ENCODE measurements around the gene LBH. TPM values are rescaled to one million over a fixed set of nuclear protein-coding genes. Genes with fewer than 3 reads are reported as not detected.

Gene LBH
- total and polyA plus RNA-seq, 4 experiments from 2014 or later = 119 to 364 (median 236) TPM

- Mint-ChIP-seq H3K27ac (peak overlapping the region in 1 of 7 donors; percentile 99), H3K4me1 (peaks cover 41 to 57% (median 50%) of the 10 kb centered on the region in 4 donors), H3K9me3 (no peaks in the 10 kb centered on the region), H3K27me3 (no peaks in the 10 kb centered on the region), H3K4me3 (no peak overlapping the region), H3K36me3 (peaks cover 0 to 2% of the 10 kb centered on the region in 2 donors)
- intact Hi-C loops (cut with micrococcal nuclease) = no loop called here
- CTCF ChIA-PET (ENCODE audit: partially characterized antibody) = interaction anchor here (0.8 to 2.5 kb wide), 7 partner anchors 13 to 490 kb away, joined by 3 to 16 read pairs (median 3); no protein-coding TSS in a partner anchor
- DNase-seq = no peak
- H3K4me3 ChIP-seq (ENCODE audit: low read length in 2 of 2) = no peak overlapping the region
- peaks cover 49% of the 10 kb centered on the region for H3K4me1 ChIP-seq (ENCODE audit: insufficient read depth, low read length)
- H3K27ac ChIP-seq (ENCODE audit: low read depth, low read length) = peak overlapping the region; percentile 95
- no peaks in the 10 kb centered on the region for H3K27me3 ChIP-seq (ENCODE audit: insufficient read depth, low read length)
- H3K9me3 ChIP-seq (ENCODE audit: control insufficient read depth in 1 of 2, low read length in 2 of 2) = no peaks in the 10 kb centered on the region
- no peaks in the 10 kb centered on the region for H3K36me3 ChIP-seq (ENCODE audit: insufficient read depth, low read length)
- POLR2A ChIA-PET (ENCODE audit: partially characterized antibody) = interaction anchor here (0.5 to 14.7 kb wide), 6 partner anchors 11 to 395 kb away, joined by 3 to 226 read pairs (median 29); partner anchors contain the start of gene LBH
Measured at GRCh38 chr2:30221531-30221930, 9.8 kb upstream of the LBH start.

GRCh38 chr2:30222031-30222430, 9.3 kb upstream of the LBH start:
- ChIA-PET POLR2A (ENCODE audit: partially characterized antibody) (interaction anchor here (0.6 to 14.7 kb wide), 7 partner anchors 11 to 394 kb away, joined by 3 to 226 read pairs (median 53); partner anchors contain the start of genes LBH and YPEL5), CTCF (ENCODE audit: partially characterized antibody) (interaction anchor here (1.0 to 9.4 kb wide), 7 partner anchors 13 to 489 kb away, joined by 3 to 78 read pairs (median 3); no protein-coding TSS in a partner anchor)
- peak overlapping the region; percentile 58 to 100 (median 96) for H3K27ac Mint-ChIP-seq
- Histone ChIP-seq H3K36me3 (ENCODE audit: insufficient read depth, low read length) (no peaks in the 10 kb centered on the region), H3K27ac (ENCODE audit: low read depth, low read length) (peak overlapping the region; percentile 95), H3K4me3 (ENCODE audit: low read length in 2 of 2) (no peak overlapping the region), H3K27me3 (ENCODE audit: insufficient read depth, low read length) (no peaks in the 10 kb centered on the region), H3K9me3 (ENCODE audit: control insufficient read depth in 1 of 2, low read length in 2 of 2) (no peaks in the 10 kb centered on the region), H3K4me1 (ENCODE audit: insufficient read depth, low read length) (peaks cover 54% of the 10 kb centered on the region)
- H3K27me3 Mint-ChIP-seq = no peaks in the 10 kb centered on the region
- H3K9me3 Mint-ChIP-seq = no peaks in the 10 kb centered on the region
- intact Hi-C loops (cut with micrococcal nuclease) = no loop called here
- H3K4me1 Mint-ChIP-seq = peaks cover 44 to 62% (median 54%) of the 10 kb centered on the region in 4 donors
- peaks cover 0 to 2% of the 10 kb centered on the region in 2 donors for H3K36me3 Mint-ChIP-seq
- no peak for DNase-seq
- H3K4me3 Mint-ChIP-seq = peak overlapping the region in 3 of 8 donors; percentile 47 to 60 (median 48)

GRCh38 chr2:30222636-30223360, 8.5 kb upstream of the LBH start:
- intact Hi-C loops (cut with micrococcal nuclease) = no loop called here
- CTCF ChIA-PET (ENCODE audit: partially characterized antibody) = interaction anchor here (0.8 to 19.3 kb wide), 9 partner anchors 10 to 489 kb away, joined by 3 to 296 read pairs (median 5); no protein-coding TSS in a partner anchor

GRCh38 chr2:30223413-30223874, 7.9 kb upstream of the LBH start:
- Histone ChIP-seq H3K9me3 (ENCODE audit: control insufficient read depth in 1 of 2, low read length in 2 of 2) (no peaks in the 10 kb centered on the region), H3K4me1 (ENCODE audit: insufficient read depth, low read length) (peaks cover 66% of the 10 kb centered on the region), H3K27ac (ENCODE audit: low read depth, low read length) (peak overlapping the region; percentile 95), H3K36me3 (ENCODE audit: insufficient read depth, low read length) (no peaks in the 10 kb centered on the region), H3K4me3 (ENCODE audit: low read length in 2 of 2) (peak overlapping the region in 1 of 2 donors; percentile 30), H3K27me3 (ENCODE audit: insufficient read depth, low read length) (no peaks in the 10 kb centered on the region)
- ChIA-PET POLR2A (ENCODE audit: partially characterized antibody) (interaction anchor here (0.6 to 14.7 kb wide), 12 partner anchors 12 to 1610 kb away, joined by 3 to 226 read pairs (median 7); partner anchors contain the start of genes LBH and YPEL5), CTCF (ENCODE audit: partially characterized antibody) (interaction anchor here (0.7 to 19.3 kb wide), 11 partner anchors 9 to 488 kb away, joined by 3 to 296 read pairs (median 10); no protein-coding TSS in a partner anchor)
- H3K27ac Mint-ChIP-seq = peak overlapping the region; percentile 96 to 100 (median 99)
- peaks cover 51 to 74% (median 60%) of the 10 kb centered on the region in 4 donors for H3K4me1 Mint-ChIP-seq
- peak in 2 of 5 donors; percentile 38 to 66 for DNase-seq
- H3K9me3 Mint-ChIP-seq = no peaks in the 10 kb centered on the region
- no peaks in the 10 kb centered on the region for H3K27me3 Mint-ChIP-seq
- intact Hi-C loops (cut with micrococcal nuclease) = no loop called here
- peaks cover 0 to 2% of the 10 kb centered on the region in 2 donors for H3K36me3 Mint-ChIP-seq
- H3K4me3 Mint-ChIP-seq = peak overlapping the region; percentile 12 to 94 (median 64)

More at GRCh38 chr2:30222636-30223360, 8.5 kb upstream of the LBH start:
- peak overlapping the region; percentile 96 to 100 (median 99) for H3K27ac Mint-ChIP-seq
- H3K36me3 Mint-ChIP-seq = peaks cover 0 to 2% of the 10 kb centered on the region in 2 donors
- DNase-seq = no peak
- Histone ChIP-seq H3K27ac (ENCODE audit: low read depth, low read length) (peak overlapping the region; percentile 95), H3K9me3 (ENCODE audit: control insufficient read depth in 1 of 2, low read length in 2 of 2) (no peaks in the 10 kb centered on the region), H3K4me1 (ENCODE audit: insufficient read depth, low read length) (peaks cover 62% of the 10 kb centered on the region), H3K36me3 (ENCODE audit: insufficient read depth, low read length) (no peaks in the 10 kb centered on the region), H3K27me3 (ENCODE audit: insufficient read depth, low read length) (no peaks in the 10 kb centered on the region), H3K4me3 (ENCODE audit: low read length in 2 of 2) (no peak overlapping the region)
- no peaks in the 10 kb centered on the region for H3K27me3 Mint-ChIP-seq
- no peaks in the 10 kb centered on the region for H3K9me3 Mint-ChIP-seq
- H3K4me3 Mint-ChIP-seq = peak overlapping the region in 6 of 8 donors; percentile 48 to 94 (median 78)
- POLR2A ChIA-PET (ENCODE audit: partially characterized antibody) = interaction anchor here (0.6 to 14.7 kb wide), 9 partner anchors 12 to 218 kb away, joined by 3 to 226 read pairs (median 12); partner anchors contain the start of genes LBH and YPEL5
- peaks cover 49 to 68% (median 58%) of the 10 kb centered on the region in 4 donors for H3K4me1 Mint-ChIP-seq

GRCh38 chr2:30224151-30224550, 7.2 kb upstream of the LBH start:
- Histone ChIP-seq H3K4me1 (ENCODE audit: insufficient read depth, low read length) (peaks cover 66% of the 10 kb centered on the region), H3K36me3 (ENCODE audit: insufficient read depth, low read length) (no peaks in the 10 kb centered on the region), H3K27ac (ENCODE audit: low read depth, low read length) (peak overlapping the region; percentile 95), H3K4me3 (ENCODE audit: low read length in 2 of 2) (peak overlapping the region in 1 of 2 donors; percentile 30), H3K9me3 (ENCODE audit: control insufficient read depth in 1 of 2, low read length in 2 of 2) (no peaks in the 10 kb centered on the region), H3K27me3 (ENCODE audit: insufficient read depth, low read length) (no peaks in the 10 kb centered on the region)
- H3K4me1 Mint-ChIP-seq = peaks cover 51 to 77% (median 62%) of the 10 kb centered on the region in 4 donors
- H3K4me3 Mint-ChIP-seq = peak overlapping the region in 7 of 8 donors; percentile 48 to 98 (median 88)
- CTCF ChIA-PET (ENCODE audit: partially characterized antibody) = interaction anchor here (0.5 to 19.3 kb wide), 11 partner anchors 9 to 486 kb away, joined by 3 to 296 read pairs (median 4); no protein-coding TSS in a partner anchor
- POLR2A ChIA-PET (ENCODE audit: partially characterized antibody) = interaction anchor here (0.6 to 14.7 kb wide), 12 partner anchors 11 to 1611 kb away, joined by 3 to 226 read pairs (median 7); partner anchors contain the start of genes LBH and YPEL5
- intact Hi-C loops (cut with micrococcal nuclease) = no loop called here
- H3K36me3 Mint-ChIP-seq = peaks cover 0 to 2% of the 10 kb centered on the region in 2 donors
- H3K27me3 Mint-ChIP-seq = no peaks in the 10 kb centered on the region
- peak overlapping the region; percentile 96 to 100 (median 99) for H3K27ac Mint-ChIP-seq
- no peaks in the 10 kb centered on the region for H3K9me3 Mint-ChIP-seq
- no peak for DNase-seq

GRCh38 chr2:30225131-30225762, 6.1 kb upstream of the LBH start:
- intact Hi-C loops (cut with micrococcal nuclease) = loop anchor here (1.0 kb wide), 2 partner anchors 9 to 17 kb away; no protein-coding TSS in a partner anchor
- CTCF ChIA-PET (ENCODE audit: partially characterized antibody) = interaction anchor here (1.0 to 19.3 kb wide), 14 partner anchors 8 to 486 kb away, joined by 3 to 296 read pairs (median 6); partner anchors contain the start of gene YPEL5
- Histone ChIP-seq H3K36me3 (ENCODE audit: insufficient read depth, low read length) (no peaks in the 10 kb centered on the region), H3K27me3 (ENCODE audit: insufficient read depth, low read length) (no peaks in the 10 kb centered on the region), H3K4me1 (ENCODE audit: insufficient read depth, low read length) (peaks cover 75% of the 10 kb centered on the region), H3K27ac (ENCODE audit: low read depth, low read length) (peak overlapping the region; percentile 95), H3K4me3 (ENCODE audit: low read length in 2 of 2) (peak overlapping the region; percentile 54 to 79), H3K9me3 (ENCODE audit: control insufficient read depth in 1 of 2, low read length in 2 of 2) (no peaks in the 10 kb centered on the region)
- POLR2A ChIA-PET (ENCODE audit: partially characterized antibody) = interaction anchor here (1.3 to 14.7 kb wide), 11 partner anchors 9 to 223 kb away, joined by 3 to 226 read pairs (median 8); partner anchors contain the start of genes LBH, LCLAT1 and YPEL5
- H3K9me3 Mint-ChIP-seq = no peaks in the 10 kb centered on the region
- H3K27me3 Mint-ChIP-seq = no peaks in the 10 kb centered on the region
- DNase-seq = peak; percentile 63 to 75 (median 67)
- H3K36me3 Mint-ChIP-seq = peaks cover 0 to 4% of the 10 kb centered on the region in 2 donors
- peak overlapping the region; percentile 88 to 99 (median 94) for H3K4me3 Mint-ChIP-seq
- peaks cover 55 to 84% (median 70%) of the 10 kb centered on the region in 4 donors for H3K4me1 Mint-ChIP-seq
- peak overlapping the region; percentile 96 to 100 (median 99) for H3K27ac Mint-ChIP-seq
